Smooth muscle cell (in vitro differentiated cells): Measurements from ENCODE around the gene KLHL40. TPM values are rescaled to one million over a fixed set of nuclear protein-coding genes. Genes with fewer than 3 reads are reported as not detected.

Source experiments
- DNase-seq: peaks from one replicate; lab custom pipeline; 2025; ENCODE audit not compliant: unreplicated experiment; lab: John Stamatoyannopoulos, UW
- H2AFZ ChIP-seq: fragments of 200-600 bp; sonication (generic); 2 replicates; pipeline ENCODE4 v1.6.0; 2016; ENCODE audit warnings: antibody characterized with exemption, low read depth, mild to moderate bottlenecking
- H3F3A ChIP-seq: fragments of 200-600 bp; sonication (generic); 2 replicates; pipeline ENCODE4 v1.6.0; 2017; ENCODE audit warnings: antibody characterized with exemption, low read depth
- H3K27ac ChIP-seq: fragments of 200-600 bp; sonication (generic); 2 replicates; pipeline ENCODE4 v1.5.1; 2016; ENCODE audit warnings: low read depth, mild to moderate bottlenecking
- H3K27me3 ChIP-seq: fragments of 200-600 bp; sonication (generic); 2 replicates; pipeline ENCODE4 v1.6.1; 2016; ENCODE audit warnings: low read depth, mild to moderate bottlenecking
- H3K36me3 ChIP-seq: fragments of 200-600 bp; sonication (generic); 2 replicates; pipeline ENCODE4 v1.5.1; 2016; ENCODE audit warnings: low read depth
- H3K4me1 ChIP-seq: fragments of 200-600 bp; sonication (generic); 2 replicates; pipeline ENCODE4 v1.5.1; 2016; ENCODE audit warnings: low read depth
- H3K4me2 ChIP-seq: fragments of 200-600 bp; sonication (generic); 2 replicates; pipeline ENCODE4 v1.6.0; 2016; ENCODE audit warnings: mild to moderate bottlenecking
- H3K4me3 ChIP-seq: fragments of 200-600 bp; sonication (generic); 2 replicates; pipeline ENCODE4 v1.5.1; 2016; ENCODE audit warnings: mild to moderate bottlenecking
- H3K79me2 ChIP-seq: fragments of 200-600 bp; sonication (generic); 2 replicates; pipeline ENCODE4 v1.6.0; 2016; ENCODE audit warnings: low read depth, mild to moderate bottlenecking
- H3K9ac ChIP-seq: fragments of 200-600 bp; sonication (generic); 2 replicates; pipeline ENCODE4 v1.6.0; 2016; ENCODE audit warnings: low read depth
- H3K9me3 ChIP-seq: fragments of 200-600 bp; sonication (generic); replicated peaks from 2 replicates; pipeline ENCODE4 v1.5.1; 2016; ENCODE audit warnings: low read depth
- H4K20me1 ChIP-seq: fragments of 200-600 bp; sonication (generic); 2 replicates; pipeline ENCODE4 v1.6.0; 2016; ENCODE audit warnings: low read depth
- WGBS: methylation state at CpG from one replicate; pipeline ENCODE4 v1.1.7; 2016; ENCODE audit warnings: low lambda C conversion rate; 5-methylcytosine and 5-hydroxymethylcytosine counted together
- polyA plus RNA-seq: library from polyadenylated mRNA; unstranded; fragments of >200 nt; fragmentation: Nextera tagmentation; extraction: Ambion mirVana; gene quantifications from 2 replicates; pipeline ENCODE4 v1.2.1, GENCODE V29; 2016
- total RNA-seq: library from RNA; depleted of rRNA; stranded (reverse); fragments of >200 nt; gene quantifications from 2 replicates; pipeline ENCODE4 v1.2.3, GENCODE V29; 2014
- TF ChIP-seq, protein P1 (sequence below): fragments of 200-600 bp; sonication (generic); IDR thresholded peaks from 2 replicates; pipeline ENCODE4 v1.5.1; 2017; ENCODE audit warnings: borderline replicate concordance, mild to moderate bottlenecking, antibody characterized with exemption; ENCODE audit not compliant: insufficient read depth, poor library complexity, severe bottlenecking

The KLHL40 gene
- total and polyA plus RNA-seq, 2 experiments from 2014 or later: not detected

DNA sequence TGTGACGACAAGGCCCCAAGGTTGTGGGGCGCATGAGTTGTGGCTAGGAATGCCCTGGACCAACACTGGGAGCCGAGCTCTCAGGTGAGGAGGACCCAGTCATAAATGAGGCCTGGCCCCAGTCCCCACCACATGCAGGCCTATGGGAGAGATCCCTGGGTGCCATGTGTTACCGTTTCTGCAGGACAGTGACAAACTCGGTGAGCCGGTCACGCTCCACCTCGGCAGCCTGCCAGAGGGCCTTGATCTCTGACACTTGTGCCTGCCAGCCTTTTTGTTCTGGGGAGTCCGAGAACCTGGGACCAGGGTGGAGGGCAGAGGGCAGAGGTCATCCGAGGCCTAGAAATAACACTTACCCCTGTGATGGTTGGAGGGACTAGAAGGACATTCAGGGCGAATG lies 45.0 kb downstream of the KLHL40 start:
- no peak for DNase-seq
- H3K4me3 ChIP-seq: no peak overlapping the region
- H3K9ac ChIP-seq: no peak overlapping the region
- TF ChIP-seq, protein P1, sequence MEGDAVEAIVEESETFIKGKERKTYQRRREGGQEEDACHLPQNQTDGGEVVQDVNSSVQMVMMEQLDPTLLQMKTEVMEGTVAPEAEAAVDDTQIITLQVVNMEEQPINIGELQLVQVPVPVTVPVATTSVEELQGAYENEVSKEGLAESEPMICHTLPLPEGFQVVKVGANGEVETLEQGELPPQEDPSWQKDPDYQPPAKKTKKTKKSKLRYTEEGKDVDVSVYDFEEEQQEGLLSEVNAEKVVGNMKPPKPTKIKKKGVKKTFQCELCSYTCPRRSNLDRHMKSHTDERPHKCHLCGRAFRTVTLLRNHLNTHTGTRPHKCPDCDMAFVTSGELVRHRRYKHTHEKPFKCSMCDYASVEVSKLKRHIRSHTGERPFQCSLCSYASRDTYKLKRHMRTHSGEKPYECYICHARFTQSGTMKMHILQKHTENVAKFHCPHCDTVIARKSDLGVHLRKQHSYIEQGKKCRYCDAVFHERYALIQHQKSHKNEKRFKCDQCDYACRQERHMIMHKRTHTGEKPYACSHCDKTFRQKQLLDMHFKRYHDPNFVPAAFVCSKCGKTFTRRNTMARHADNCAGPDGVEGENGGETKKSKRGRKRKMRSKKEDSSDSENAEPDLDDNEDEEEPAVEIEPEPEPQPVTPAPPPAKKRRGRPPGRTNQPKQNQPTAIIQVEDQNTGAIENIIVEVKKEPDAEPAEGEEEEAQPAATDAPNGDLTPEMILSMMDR: no peak
- peaks cover 4% of the 10 kb centered on the region for H3K4me1 ChIP-seq
- no peaks in the 10 kb centered on the region for H3K79me2 ChIP-seq
- H2AFZ ChIP-seq: no peak overlapping the region
- H3K27me3 ChIP-seq: no peaks in the 10 kb centered on the region
- 96% methylated on average over 11 of the region's 11 CpGs for WGBS
- no peaks in the 10 kb centered on the region for H3K9me3 ChIP-seq
- no peaks in the 10 kb centered on the region for H3K36me3 ChIP-seq
- H3K27ac ChIP-seq: no peak overlapping the region
- no peaks in the 10 kb centered on the region for H4K20me1 ChIP-seq
- no peak overlapping the region for H3K4me2 ChIP-seq
- H3F3A ChIP-seq: no peaks in the 10 kb centered on the region

DNA sequence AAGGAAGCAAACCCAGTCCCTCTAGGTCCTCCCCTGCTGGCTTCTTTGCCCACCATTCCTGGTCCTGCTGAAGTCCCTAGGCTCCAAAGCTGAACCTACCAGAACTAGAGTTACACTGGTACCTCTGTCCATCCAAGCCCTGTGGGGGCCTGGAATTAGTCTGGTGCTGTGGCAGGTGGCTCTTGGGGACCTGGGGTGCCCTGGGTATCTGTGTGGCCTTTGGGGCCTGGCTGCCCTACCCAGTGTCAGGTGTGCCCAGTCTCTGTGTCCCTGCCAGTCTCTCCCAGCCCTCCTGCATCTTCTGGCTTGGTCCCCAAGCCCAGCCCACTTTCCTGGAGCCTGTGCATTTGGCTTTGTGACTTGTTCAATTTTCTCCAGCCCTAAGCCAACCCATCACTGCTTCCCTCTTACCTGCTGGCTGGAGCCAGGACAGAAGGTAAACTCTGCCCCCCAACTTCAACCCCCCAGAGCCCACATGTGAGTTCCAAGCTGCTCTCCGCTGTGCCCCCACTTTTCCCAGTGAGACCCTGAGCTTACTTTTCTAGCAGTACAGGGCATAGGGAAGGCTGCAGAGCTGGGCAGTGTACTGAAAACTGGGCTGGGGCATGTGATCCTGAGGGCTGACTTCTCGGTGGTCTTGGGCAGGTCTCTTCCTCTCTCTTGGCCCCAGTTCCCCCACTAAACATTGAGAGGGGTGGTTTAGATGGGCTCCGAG lies 45.5 kb downstream of the KLHL40 start:
- no peak for DNase-seq
- Histone ChIP-seq H3F3A (no peaks in the 10 kb centered on the region), H3K4me1 (peaks cover 4% of the 10 kb centered on the region), H3K4me3 (no peak overlapping the region), H3K79me2 (no peaks in the 10 kb centered on the region), H3K9me3 (no peaks in the 10 kb centered on the region), H3K9ac (no peak overlapping the region), H3K36me3 (no peaks in the 10 kb centered on the region), H3K27ac (no peak overlapping the region), H3K4me2 (no peak overlapping the region), H2AFZ (no peak overlapping the region), H3K27me3 (no peaks in the 10 kb centered on the region), H4K20me1 (no peaks in the 10 kb centered on the region)
- WGBS: 96% methylated on average over 3 of the region's 3 CpGs
- TF ChIP-seq, protein P1: no peak

DNA sequence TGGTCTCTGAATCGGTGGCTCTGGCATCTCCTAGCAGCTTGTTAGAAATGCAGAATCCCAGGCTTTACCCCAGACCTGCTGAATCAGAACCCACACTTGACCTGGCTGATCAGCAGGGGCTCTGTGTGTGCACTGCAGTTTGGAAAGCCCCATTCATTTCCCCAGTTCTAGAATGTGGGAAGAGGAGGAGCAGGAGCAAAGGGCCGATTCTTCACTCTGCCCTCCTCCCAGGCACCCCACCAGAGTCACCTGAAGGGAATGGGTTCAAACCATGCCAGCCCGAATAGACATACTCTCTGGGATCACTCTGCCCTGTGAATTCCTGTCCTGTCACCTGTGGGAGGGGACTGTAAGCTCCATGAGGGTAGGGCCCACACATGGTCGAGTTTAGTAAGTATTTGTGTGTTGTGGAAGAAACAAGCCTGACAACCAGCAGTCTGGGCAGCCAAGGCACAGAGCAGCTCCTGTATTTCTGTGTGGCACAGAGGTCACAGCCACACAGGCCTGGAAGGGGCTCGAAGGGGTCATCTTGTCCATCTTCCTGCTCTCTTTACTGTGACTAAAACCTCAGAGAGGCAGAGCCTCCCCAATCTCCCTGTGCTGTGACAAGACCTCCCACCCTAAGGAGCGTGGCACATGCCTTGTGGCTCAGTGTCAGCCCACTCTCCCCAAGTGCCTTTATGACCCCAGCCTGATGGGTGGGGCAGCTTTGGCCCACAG lies 46.3 kb downstream of the KLHL40 start:
- H2AFZ ChIP-seq: no peak overlapping the region
- no peak overlapping the region for H3K4me2 ChIP-seq
- no peak for DNase-seq
- H3K4me3 ChIP-seq: no peak overlapping the region
- no peak overlapping the region for H3K9ac ChIP-seq
- no peaks in the 10 kb centered on the region for H4K20me1 ChIP-seq
- TF ChIP-seq, protein P1: no peak
- no peaks in the 10 kb centered on the region for H3K36me3 ChIP-seq
- H3K4me1 ChIP-seq: peaks cover 4% of the 10 kb centered on the region
- H3F3A ChIP-seq: no peaks in the 10 kb centered on the region
- no peaks in the 10 kb centered on the region for H3K27me3 ChIP-seq
- no peak overlapping the region for H3K27ac ChIP-seq
- WGBS: 91% methylated on average over 6 of the region's 6 CpGs
- no peaks in the 10 kb centered on the region for H3K9me3 ChIP-seq
- no peaks in the 10 kb centered on the region for H3K79me2 ChIP-seq
